GM19328 (cell line): ENCODE data around the gene UBA1.

Source experiments
- ATAC-seq: cut with Tn5 transposase; IDR thresholded peaks from one replicate; pipeline ENCODE4 v1.9.1; 2021; ENCODE audit warnings: mild to moderate bottlenecking, moderate library complexity; ENCODE audit not compliant: unreplicated experiment

Gene UBA1

GRCh38 chrX:47169726-47170515, 23.7 kb upstream of the UBA1 start:
- no peak for ATAC-seq

- no peak for ATAC-seq
Measured at GRCh38 chrX:47170861-47171692, 22.6 kb upstream of the UBA1 start.

DNA sequence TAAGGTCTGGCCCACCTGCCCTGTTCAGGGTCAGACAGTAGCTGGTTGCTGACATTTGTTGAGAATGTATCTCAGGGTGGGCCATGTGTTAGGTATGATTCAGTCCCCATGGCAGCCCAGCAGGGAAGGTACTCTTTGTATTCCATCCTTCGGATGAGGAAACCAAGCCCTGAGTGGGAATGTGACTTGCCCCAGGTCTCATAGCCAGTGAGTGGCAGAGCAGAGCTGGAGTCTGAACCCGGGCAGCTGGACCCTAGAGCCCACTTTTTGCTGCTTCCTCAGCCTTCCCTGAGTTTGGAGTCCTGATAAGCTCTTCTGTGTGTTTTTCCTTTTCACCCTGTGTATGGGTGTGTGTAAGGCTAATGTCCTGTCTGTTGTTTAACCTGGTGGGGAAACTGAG, 21.6 kb upstream of the UBA1 start:
- no peak for ATAC-seq

GRCh38 chrX:47172549-47172948, 21.1 kb upstream of the UBA1 start:
- ATAC-seq = no peak

GRCh38 chrX:47172971-47173792, 20.4 kb upstream of the UBA1 start:
- no peak for ATAC-seq

GRCh38 chrX:47174376-47174775, 19.3 kb upstream of the UBA1 start:
- ATAC-seq = no peak

DNA sequence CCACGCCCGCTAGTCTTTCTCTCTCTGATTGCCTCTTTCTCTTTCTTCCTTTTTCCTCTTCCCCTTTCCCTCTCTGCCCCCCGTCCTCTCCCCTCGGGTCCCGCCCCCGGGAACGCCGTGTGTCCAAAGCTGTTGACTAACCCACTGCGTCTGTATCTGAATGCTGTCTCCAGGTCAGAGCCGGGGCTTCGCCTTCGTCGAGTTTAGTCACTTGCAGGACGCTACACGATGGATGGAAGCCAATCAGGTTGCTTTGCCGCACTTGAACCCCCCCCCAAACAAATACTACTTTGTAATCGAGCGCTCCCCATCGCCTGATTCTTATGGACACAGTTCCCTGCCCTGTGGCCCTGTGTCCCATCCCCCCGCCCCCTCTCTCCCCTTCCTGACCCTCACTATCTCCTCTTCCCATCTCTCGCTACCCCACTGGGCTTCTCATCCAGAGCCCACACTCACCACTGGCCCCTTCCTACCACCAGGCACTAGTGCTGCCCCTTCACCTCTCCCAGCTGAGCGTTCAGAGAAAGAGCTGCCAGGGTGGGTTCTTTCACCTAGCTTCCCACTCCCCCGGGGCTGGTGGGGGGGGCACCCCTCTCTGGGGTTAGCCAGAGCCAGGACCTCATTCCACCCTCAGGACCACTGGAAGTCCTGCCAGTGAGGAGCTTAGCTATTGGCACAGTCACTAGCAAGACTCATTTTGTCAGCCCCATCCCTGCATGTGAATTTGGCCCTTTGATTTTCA, 18.6 kb upstream of the UBA1 start:
- ATAC-seq = no peak

DNA sequence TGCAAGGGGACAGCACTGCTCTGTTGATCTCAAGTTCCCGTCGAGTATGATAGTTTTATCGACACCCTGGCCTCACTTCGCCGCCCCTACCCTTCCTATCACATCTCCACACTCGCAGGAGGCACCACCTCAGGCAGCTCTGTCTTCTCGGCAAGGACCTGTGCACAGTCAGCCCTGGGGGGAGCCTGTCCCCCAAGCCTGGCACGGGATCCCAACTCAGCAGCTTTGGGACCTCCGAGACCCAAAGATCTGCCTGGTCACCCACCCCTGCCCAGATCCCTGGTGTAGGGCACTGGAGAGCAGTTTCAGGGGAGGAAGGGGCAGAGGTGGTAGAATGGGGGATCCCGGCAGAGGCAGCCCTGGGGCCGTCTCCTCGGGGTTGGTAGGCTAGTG, 18.0 kb upstream of the UBA1 start:
- no peak for ATAC-seq

GRCh38 chrX:47176101-47176740, 17.4 kb upstream of the UBA1 start:
- ATAC-seq = no peak

DNA sequence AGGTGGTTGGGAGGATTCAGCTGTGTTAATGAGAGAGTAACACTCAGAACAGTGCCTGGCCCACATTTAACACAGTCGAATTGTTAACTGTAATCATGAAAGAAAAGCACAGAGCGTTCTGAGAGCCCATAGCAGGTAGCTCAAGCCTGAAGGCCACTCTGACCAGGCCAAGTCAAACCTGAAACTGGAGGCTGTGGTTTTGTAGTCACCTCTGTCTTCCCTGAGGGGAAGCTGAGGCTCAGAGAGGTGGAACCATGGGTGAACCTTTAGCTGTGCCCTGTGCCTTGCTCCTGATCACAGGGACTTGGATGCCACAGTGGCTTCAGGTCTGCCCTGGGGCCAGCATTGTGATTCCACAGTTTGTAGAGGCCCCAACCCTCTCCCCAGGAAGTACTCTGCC, 16.6 kb upstream of the UBA1 start:
- no peak for ATAC-seq

GRCh38 chrX:47178337-47178736, 15.3 kb upstream of the UBA1 start:
- no peak for ATAC-seq

GRCh38 chrX:47179221-47179927, 14.3 kb upstream of the UBA1 start:
- ATAC-seq = no peak

- no peak for ATAC-seq
Measured at GRCh38 chrX:47179928-47180255, 13.7 kb upstream of the UBA1 start.

DNA sequence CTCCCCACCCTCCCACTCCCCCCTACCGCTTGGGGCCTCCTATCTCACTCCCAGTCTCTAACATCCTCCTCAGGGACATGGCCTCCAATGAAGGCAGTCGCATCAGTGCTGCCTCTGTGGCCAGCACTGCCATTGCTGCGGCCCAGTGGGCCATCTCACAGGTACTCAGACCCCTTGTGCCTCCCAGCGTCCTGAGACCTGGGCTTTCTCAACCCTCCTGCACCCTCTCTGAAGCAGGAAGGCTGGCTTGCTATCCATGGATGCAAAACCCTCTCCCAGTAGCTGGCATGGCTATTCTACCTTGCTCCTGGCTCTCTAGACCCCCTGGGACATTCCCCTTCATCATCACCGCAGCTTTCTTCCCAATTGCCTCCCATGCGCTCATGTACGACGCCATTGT, 13.3 kb upstream of the UBA1 start:
- ATAC-seq = no peak

- ATAC-seq = no peak
Measured at GRCh38 chrX:47181301-47181700, 12.3 kb upstream of the UBA1 start.

DNA sequence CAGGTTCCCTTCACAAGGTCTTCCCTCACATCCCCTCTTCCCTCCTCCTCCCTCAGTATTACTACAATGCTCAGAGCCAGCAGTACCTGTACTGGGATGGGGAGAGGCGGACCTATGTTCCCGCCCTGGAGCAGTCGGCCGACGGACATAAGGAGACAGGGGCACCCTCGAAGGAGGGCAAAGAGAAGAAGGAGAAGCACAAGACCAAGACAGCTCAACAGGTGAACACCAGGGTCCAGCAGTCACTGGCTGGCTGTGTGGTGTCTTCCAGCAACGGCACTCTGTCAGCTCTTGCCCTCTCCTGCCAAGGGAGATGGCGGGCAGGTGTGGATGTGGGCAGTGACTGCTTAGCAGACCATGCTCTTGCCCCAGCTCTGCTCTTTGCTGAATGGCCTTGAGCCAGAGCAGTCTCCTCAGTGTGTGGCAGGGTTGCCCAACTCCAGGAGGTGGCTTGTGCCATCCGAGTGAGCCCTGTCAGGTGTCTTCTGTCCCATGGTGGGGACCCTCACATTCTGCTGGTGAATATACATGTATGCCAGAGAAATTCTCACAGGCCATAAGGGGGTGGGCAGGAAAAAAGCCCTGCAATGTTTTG, 11.4 kb upstream of the UBA1 start:
- ATAC-seq = no peak

DNA sequence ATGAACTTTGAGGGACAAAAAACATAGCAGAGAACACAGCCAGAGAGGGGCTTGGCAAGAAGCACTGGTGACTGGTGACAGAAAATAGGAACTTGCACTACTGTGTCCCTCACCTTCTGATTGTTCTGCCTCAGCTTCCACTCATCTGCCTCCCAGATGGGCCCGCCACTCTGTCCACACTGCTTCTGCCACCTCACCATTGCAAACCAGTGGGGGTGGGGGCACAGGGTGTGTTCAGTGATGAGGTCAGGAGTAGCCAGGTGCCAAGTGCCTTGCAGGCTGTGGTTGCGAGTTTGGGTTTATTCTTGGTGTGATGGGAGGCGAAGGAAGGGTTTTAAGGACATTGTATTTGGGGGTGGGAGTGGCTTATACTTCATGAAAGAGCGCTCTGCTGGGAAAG, 9.1 kb upstream of the UBA1 start:
- ATAC-seq = no peak

DNA sequence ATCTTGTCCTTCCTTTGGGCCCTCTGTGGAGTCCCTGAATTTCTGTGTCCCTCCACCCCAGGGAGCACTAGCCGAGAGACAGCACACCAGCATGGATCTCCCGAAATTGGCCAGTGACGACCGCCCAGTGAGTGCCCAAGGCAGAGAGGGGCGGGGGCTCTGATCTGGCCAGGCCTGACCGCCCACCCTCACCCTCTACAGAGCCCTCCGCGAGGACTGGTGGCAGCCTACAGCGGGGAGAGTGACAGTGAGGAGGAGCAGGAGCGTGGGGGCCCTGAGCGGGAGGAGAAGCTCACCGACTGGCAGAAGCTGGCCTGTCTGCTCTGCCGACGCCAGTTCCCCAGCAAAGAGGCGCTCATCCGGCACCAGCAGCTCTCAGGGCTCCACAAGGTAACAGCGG, 8.4 kb upstream of the UBA1 start:
- no peak for ATAC-seq

DNA sequence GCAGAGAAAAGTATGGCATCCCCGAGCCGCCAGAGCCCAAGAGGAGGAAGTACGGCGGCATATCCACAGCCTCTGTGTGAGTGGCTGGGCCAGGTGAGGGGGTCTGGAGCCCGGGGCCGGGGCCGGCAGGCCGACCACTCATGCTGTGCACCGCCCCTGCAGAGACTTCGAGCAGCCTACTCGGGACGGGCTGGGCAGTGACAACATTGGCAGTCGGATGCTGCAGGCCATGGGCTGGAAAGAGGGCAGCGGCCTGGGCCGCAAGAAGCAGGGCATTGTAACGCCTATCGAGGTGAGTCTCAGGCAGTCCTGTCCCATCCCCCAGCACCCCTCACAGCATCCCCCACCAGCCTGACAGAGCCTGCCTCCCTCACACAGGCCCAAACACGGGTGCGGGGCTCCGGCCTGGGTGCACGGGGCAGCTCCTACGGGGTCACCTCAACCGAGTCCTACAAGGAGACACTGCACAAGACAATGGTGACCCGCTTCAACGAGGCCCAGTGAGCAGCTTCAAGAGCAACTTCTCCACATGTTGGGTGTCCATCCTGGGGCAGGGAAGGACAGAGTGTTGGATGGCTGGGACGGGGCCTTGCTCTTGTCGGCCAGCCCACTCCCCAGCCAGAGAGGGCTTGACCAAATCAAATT, 7.4 kb upstream of the UBA1 start:
- ATAC-seq = no peak
